Medulla oblongata (tissue), 1 donor: Measurements from ENCODE around the gene SF3B3.
"Not testable (repeated sequence)": the region's sequence is repeated elsewhere in the genome, so short reads cannot be mapped to it uniquely, and the experiment has no call there.

Experiments
- DNase-seq: peaks from one replicate; pipeline ENCODE4 v3.0.0-alpha.2; 2015; ENCODE audit errors: extremely low spot score

The SF3B3 gene

DNA sequence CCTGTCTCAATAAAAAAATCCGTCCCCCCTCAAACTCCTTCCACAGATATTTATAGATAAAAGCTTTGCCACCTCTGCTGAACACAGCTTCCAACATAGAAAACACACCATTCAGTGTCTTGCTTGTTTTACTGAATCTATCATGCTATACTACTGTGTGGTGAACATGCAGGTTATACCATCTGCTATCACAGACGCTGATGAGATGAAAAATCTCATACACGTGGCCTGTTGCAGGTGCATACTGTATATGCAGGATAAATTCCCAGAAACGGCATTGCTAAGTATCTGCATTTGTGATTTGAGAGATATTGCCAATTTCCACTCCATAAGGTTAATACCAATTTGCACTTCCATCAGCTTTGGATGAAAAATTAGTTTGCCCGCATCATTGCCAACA lies 92.3 kb downstream of the SF3B3 start:
- DNase-seq: no peak

DNA sequence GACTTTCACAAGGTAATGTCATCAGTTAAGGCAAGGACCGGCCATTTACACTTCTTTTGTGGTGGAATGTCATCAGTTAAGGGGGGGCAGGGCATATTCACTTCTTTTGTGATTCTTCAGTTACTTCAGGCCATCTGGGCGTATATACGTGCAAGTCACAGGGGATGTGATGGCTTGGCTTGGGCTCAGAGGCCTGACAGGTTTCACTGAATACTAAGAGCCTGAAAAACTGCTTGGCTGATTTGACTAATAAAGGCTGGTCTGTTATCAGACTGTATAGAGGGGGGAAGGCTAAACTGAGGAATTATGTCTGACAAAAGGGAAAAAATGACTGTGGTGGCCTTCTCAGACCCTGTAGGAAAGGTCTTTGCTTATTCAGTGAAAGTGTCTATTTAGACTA lies 98.2 kb downstream of the SF3B3 start:
- not testable (repeated sequence) for DNase-seq
